GM21737 (cell line): ENCODE measurements around the gene RADIL.
"Not testable (repeated sequence)": the region's sequence is repeated elsewhere in the genome, so short reads cannot be mapped to it uniquely, and the experiment has no call there.

Experiments used
- ATAC-seq: cut with Tn5 transposase; IDR thresholded peaks from one replicate; pipeline ENCODE4 v1.9.1; 2021; ENCODE audit warnings: mild to moderate bottlenecking, moderate library complexity; ENCODE audit not compliant: unreplicated experiment

Gene RADIL

GRCh38 chr7:4809666-4810065, 73.8 kb downstream of the RADIL start:
- ATAC-seq, result no peak

DNA sequence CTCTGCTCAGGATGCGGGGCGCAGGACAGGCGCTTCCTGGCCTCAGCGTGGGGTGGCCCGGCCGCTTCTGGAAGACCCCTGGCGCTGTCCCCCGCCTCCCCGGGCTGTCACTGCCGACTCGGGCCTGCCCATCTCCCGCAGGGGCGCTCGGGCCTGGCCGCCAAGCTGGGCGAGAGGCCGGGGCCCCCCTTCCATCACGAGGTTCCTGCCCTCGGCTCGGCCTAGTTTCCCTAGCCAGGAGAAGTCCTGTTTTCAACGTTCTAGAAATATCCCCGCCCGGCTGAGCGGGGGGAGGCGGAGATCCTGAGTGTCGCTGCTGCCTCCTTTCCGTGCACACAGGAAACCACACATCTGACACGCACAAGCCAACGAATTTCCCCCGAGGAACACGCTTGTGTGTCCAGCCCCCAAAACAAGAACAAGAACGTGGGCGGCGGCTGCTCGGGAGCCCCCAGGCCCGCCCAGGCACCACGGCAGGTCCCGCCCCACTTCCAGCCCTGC, 74.4 kb downstream of the RADIL start:
- no peak for ATAC-seq

- no peak for ATAC-seq
Measured at GRCh38 chr7:4808565-4808964, 75.0 kb downstream of the RADIL start.

- no peak for ATAC-seq
Measured at GRCh38 chr7:4808026-4808425, 75.5 kb downstream of the RADIL start.

GRCh38 chr7:4807598-4808016, 75.9 kb downstream of the RADIL start:
- ATAC-seq, result no peak

GRCh38 chr7:4806983-4807597, 76.4 kb downstream of the RADIL start:
- ATAC-seq, result no peak

GRCh38 chr7:4805984-4806300, 77.6 kb downstream of the RADIL start:
- ATAC-seq, result no peak

DNA sequence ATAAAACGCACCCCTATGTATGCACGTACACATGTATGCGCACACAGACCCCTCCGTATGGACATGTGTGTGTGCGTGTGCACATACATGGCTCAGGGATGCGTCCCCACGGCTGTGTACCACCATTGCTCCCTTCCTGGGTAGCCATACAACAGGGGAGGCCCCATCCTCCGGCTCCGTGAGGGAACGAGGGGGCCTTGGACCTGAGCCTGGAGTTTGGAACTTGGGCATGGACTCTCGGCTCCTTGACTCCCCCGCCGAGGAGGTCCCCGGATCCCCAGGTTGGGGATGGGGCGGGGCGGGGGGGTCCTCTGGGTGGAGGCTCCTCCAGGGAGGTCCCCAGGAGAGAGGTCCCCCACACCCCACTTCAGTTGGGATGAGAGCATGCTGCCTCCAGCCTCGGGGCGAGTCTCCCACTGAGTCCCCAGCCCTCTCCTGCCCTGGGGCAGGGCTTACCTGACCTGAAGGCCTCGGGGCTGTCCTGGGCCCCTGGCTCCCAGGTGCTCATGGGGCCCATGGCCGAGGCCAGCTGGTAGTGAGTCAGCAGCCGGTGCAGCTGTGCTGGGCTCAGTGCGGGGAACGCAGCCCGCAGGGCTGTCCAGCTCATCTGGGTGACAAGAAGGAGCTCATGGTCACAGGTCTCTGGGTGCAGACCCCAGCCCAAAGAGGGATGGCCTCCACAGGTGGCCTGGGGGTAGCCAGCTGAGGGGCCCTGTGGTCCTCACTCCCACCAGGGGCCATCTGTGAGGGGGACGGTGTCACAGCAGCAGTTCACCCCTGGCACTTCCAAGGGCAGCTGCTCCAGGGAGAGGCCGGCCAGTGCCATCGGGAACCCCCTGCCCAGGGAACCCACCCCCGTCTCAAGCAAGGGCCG, 78.2 kb downstream of the RADIL start:
- ATAC-seq, result no peak

GRCh38 chr7:4803397-4804241, 79.9 kb downstream of the RADIL start:
- no peak for ATAC-seq

DNA sequence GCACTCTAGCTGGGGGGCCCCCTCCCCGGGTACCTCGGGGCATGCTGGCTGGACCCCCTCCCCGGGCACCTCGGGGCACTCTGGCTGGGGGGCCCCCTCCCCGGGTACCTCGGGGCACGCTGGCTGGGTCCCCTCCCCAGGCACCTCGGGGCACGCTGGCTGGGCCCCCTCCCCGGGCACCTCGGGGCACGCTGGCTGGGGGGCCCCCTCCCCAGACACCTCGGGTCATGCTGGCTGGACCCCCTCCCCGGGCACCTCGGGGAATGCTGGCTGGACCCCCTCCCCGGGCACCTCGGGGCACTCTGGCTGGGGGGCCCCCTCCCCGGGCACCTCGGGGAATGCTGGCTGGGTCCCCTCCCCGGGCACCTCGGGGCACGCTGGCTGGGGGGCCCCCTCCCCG, 80.9 kb downstream of the RADIL start:
- not testable (repeated sequence) for ATAC-seq

DNA sequence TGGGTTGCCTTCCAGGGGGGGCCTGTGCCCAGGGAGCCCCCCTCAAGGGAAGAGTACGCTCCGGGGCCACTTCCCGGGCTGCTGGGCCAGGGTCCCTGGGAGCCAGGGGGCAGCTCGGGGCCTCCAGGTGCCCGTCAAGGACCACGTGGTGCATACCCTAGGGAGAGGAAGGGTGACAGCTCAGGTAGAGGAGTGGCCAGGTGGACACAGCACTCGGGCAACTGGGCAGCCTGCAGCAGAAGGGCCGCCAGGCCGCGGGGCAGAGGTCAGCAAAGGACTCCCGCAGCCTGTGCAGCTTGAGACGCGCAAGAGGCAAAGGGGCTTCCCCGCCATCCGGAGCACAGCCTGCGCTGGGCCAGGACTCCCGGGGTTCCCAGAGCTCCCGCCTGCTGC, 81.7 kb downstream of the RADIL start:
- no peak for ATAC-seq

DNA sequence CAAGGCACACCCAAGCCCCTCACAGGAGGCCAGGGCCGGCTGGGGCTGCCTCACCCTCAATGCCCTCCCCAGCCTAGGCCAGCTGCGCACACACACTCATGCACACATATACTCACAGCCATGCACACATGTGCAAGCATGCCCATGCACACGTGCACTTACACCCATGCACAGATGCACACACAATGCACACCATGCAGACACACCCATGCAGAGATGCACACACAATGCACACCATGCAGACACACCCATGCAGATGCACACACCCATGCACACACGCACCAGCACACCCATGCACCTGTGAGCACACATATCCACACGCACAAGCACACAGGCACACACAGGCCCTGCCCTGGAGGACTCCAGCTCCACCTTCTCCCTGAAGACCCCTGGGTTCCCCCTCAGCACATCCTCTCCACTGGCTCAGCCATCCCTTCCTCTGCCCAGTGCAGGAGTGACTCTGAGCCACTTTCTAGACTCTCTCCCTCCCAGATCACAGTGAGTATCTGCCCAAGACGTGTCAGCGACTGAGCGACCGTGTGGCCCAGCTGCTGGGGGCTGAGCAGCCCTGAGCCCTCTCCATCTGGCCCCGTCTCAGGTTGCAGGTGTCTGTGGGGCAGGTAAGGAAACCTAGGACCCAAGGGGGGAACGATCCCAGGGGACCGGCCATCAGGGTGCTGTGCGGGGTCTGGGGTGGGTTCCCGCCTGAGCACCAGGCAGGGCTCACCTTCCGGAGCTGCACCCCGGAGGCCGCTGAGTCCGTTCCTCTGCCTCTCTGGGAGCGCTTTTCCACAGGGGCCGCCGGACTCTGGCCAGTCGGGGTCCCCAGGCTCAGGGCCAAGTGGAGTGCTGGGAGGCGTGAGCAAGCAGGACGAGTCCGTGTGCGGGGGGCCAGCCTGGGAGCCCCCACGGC, 82.3 kb downstream of the RADIL start:
- ATAC-seq, result no peak

- ATAC-seq, result no peak
Measured at GRCh38 chr7:4800487-4800886, 83.0 kb downstream of the RADIL start.

GRCh38 chr7:4799508-4800268, 83.8 kb downstream of the RADIL start:
- ATAC-seq, result no peak

- ATAC-seq, result no peak
Measured at GRCh38 chr7:4798706-4799235, 84.7 kb downstream of the RADIL start.

DNA sequence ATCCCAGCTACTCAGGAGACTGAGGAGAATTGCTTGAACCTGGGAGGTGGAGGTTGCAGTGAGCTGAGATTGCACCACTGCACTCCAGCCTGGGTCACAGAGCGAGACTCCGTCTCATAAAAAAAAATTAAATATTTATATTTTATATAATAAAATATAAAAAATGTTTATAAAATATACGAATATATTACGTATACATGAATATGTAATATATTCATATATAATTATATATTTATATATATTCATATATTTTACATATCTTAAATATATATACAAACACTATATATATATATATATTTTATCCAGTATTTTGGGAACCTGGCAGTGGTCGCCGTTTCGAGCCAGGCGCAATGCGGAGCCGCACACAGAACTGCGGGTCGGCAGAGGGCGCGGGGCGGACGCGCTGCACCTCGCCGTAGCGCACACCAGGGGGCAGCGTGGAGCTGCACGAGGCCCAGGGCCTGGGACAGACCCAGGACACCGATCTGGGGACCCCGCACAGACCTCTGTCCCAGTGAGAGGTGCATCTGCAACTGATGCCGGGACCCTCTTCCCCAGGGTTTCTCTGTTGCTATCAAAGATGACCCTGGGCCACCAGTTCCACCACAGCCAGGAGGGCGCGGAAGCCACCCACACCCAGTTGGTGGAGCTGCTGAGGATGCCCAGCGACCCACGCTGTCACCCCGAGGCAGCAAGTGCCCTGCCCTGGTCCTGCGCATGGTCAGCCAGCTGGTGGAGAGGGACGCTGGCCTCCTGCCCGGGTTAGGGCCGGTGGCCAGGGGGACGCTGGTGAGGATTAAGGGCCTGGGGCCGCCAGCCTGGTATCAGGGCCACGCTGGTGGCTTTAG, 85.4 kb downstream of the RADIL start:
- ATAC-seq, result no peak

DNA sequence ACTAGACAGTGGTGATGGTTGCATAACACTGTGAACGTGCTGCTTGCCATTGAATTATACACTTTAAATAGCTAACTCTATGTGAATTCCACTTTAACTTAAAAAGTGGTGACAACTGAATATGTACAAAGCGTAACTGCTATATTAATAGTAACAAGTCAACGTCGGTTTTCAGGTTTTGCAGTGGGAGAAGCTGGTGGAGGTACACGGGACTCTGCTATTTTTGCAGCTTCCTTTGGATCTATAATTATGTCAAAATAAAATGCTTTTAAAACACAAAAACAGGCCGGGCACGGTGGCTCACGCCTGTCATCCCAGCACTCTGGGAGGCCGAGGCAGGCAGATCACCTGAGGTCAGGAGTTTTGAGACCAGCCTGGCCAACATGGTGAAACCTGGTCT, 87.1 kb downstream of the RADIL start:
- no peak for ATAC-seq

- no peak for ATAC-seq
Measured at GRCh38 chr7:4794591-4795350, 88.7 kb downstream of the RADIL start.
